ENCODE data around the gene GRIN2C.

GRIN2C gene

GRCh38 chr17:74890554-74890953 lies 30.9 kb upstream of the GRIN2C start:
- TF ChIP-seq EZH2phosphoT487 (IDR thresholded peaks at IDR 0.05; ENCODE audit: borderline replicate concordance): no peak
- Histone ChIP-seq H3K36me3 (ENCODE audit: insufficient read depth, low read length) (no peaks in the 10 kb centered on the region), H3K4me1 (ENCODE audit: insufficient read depth, low read length, poor library complexity, severe bottlenecking) (no peaks in the 10 kb centered on the region), H3K27me3 (ENCODE audit: insufficient read depth, low read length, poor library complexity, severe bottlenecking) (no peaks in the 10 kb centered on the region), H3K9me2 (replicated peaks; ENCODE audit: low read depth, low read length) (no peaks in the 10 kb centered on the region), H3F3A (ENCODE audit: low read depth) (no peaks in the 10 kb centered on the region), H3K9me3 (ENCODE audit: insufficient read depth, low read depth, low read length) (no peaks in the 10 kb centered on the region), H3K4me2 (ENCODE audit: low read depth, low read length, poor library complexity, severe bottlenecking) (no peak overlapping the region), H2AFZ (ENCODE audit: low read length) (no peak overlapping the region), H3K9ac (ENCODE audit: low read depth, low read length, poor library complexity, severe bottlenecking) (no peak overlapping the region), H4K20me1 (ENCODE audit: insufficient read depth, low read length, poor library complexity, severe bottlenecking) (no peaks in the 10 kb centered on the region), H3K4me3 (ENCODE audit: low read length, poor library complexity, severe bottlenecking) (no peak overlapping the region), H3K79me2 (ENCODE audit: insufficient read depth, low read length) (no peaks in the 10 kb centered on the region)

GRCh38 chr17:74888469-74888868 lies 28.8 kb upstream of the GRIN2C start:
- Histone ChIP-seq H3K4me2 (ENCODE audit: low read depth, low read length, poor library complexity, severe bottlenecking) (no peak overlapping the region), H3K4me1 (ENCODE audit: insufficient read depth, low read length, poor library complexity, severe bottlenecking) (no peaks in the 10 kb centered on the region), H3K9me3 (ENCODE audit: insufficient read depth, low read depth, low read length) (no peaks in the 10 kb centered on the region), H3K4me3 (ENCODE audit: low read length, poor library complexity, severe bottlenecking) (no peak overlapping the region), H3K9me2 (replicated peaks; ENCODE audit: low read depth, low read length) (no peaks in the 10 kb centered on the region), H2AFZ (ENCODE audit: low read length) (no peak overlapping the region), H3K36me3 (ENCODE audit: insufficient read depth, low read length) (no peaks in the 10 kb centered on the region), H4K20me1 (ENCODE audit: insufficient read depth, low read length, poor library complexity, severe bottlenecking) (no peaks in the 10 kb centered on the region), H3K27me3 (ENCODE audit: insufficient read depth, low read length, poor library complexity, severe bottlenecking) (no peaks in the 10 kb centered on the region), H3K9ac (ENCODE audit: low read depth, low read length, poor library complexity, severe bottlenecking) (no peak overlapping the region), H3F3A (ENCODE audit: low read depth) (no peaks in the 10 kb centered on the region), H3K79me2 (ENCODE audit: insufficient read depth, low read length) (no peaks in the 10 kb centered on the region)
- TF ChIP-seq CTCF (conservative IDR thresholded peaks at IDR 0.05; ENCODE audit: low read length): no peak
- TF ChIP-seq EZH2phosphoT487 (IDR thresholded peaks at IDR 0.05; ENCODE audit: borderline replicate concordance): no peak

GRCh38 chr17:74883241-74883745 lies 23.6 kb upstream of the GRIN2C start:
- no peak overlapping the region for H3K4me3 ChIP-seq (ENCODE audit: low read length, poor library complexity, severe bottlenecking)
- no peak overlapping the region for H2AFZ ChIP-seq (ENCODE audit: low read length)
- H3F3A ChIP-seq (ENCODE audit: low read depth): no peaks in the 10 kb centered on the region
- no peak overlapping the region for H3K4me2 ChIP-seq (ENCODE audit: low read depth, low read length, poor library complexity, severe bottlenecking)
- H3K36me3 ChIP-seq (ENCODE audit: insufficient read depth, low read length): no peaks in the 10 kb centered on the region
- H3K27me3 ChIP-seq (ENCODE audit: insufficient read depth, low read length, poor library complexity, severe bottlenecking): no peaks in the 10 kb centered on the region
- H3K4me1 ChIP-seq (ENCODE audit: insufficient read depth, low read length, poor library complexity, severe bottlenecking): no peaks in the 10 kb centered on the region
- H3K9me3 ChIP-seq (ENCODE audit: insufficient read depth, low read depth, low read length): no peaks in the 10 kb centered on the region
- H3K79me2 ChIP-seq (ENCODE audit: insufficient read depth, low read length): no peaks in the 10 kb centered on the region
- H3K9me2 ChIP-seq (replicated peaks; ENCODE audit: low read depth, low read length): no peaks in the 10 kb centered on the region
- no peaks in the 10 kb centered on the region for H4K20me1 ChIP-seq (ENCODE audit: insufficient read depth, low read length, poor library complexity, severe bottlenecking)
- no peak for TF ChIP-seq EZH2phosphoT487 (IDR thresholded peaks at IDR 0.05; ENCODE audit: borderline replicate concordance)
- no peak for TF ChIP-seq CTCF (conservative IDR thresholded peaks at IDR 0.05; ENCODE audit: low read length)
- H3K9ac ChIP-seq (ENCODE audit: low read depth, low read length, poor library complexity, severe bottlenecking): no peak overlapping the region

GRCh38 chr17:74882517-74883240 lies 23.0 kb upstream of the GRIN2C start:
- no peaks in the 10 kb centered on the region for H3K9me3 ChIP-seq (ENCODE audit: insufficient read depth, low read depth, low read length)
- no peaks in the 10 kb centered on the region for H4K20me1 ChIP-seq (ENCODE audit: insufficient read depth, low read length, poor library complexity, severe bottlenecking)
- no peaks in the 10 kb centered on the region for H3K36me3 ChIP-seq (ENCODE audit: insufficient read depth, low read length)
- H3K27me3 ChIP-seq (ENCODE audit: insufficient read depth, low read length, poor library complexity, severe bottlenecking): no peaks in the 10 kb centered on the region
- H3F3A ChIP-seq (ENCODE audit: low read depth): no peaks in the 10 kb centered on the region
- H3K4me2 ChIP-seq (ENCODE audit: low read depth, low read length, poor library complexity, severe bottlenecking): no peak overlapping the region
- no peak for TF ChIP-seq EZH2phosphoT487 (IDR thresholded peaks at IDR 0.05; ENCODE audit: borderline replicate concordance)
- TF ChIP-seq CTCF (conservative IDR thresholded peaks at IDR 0.05; ENCODE audit: low read length): no peak
- no peak overlapping the region for H3K4me3 ChIP-seq (ENCODE audit: low read length, poor library complexity, severe bottlenecking)
- no peak overlapping the region for H2AFZ ChIP-seq (ENCODE audit: low read length)
- no peaks in the 10 kb centered on the region for H3K9me2 ChIP-seq (replicated peaks; ENCODE audit: low read depth, low read length)
- no peak overlapping the region for H3K9ac ChIP-seq (ENCODE audit: low read depth, low read length, poor library complexity, severe bottlenecking)
- H3K4me1 ChIP-seq (ENCODE audit: insufficient read depth, low read length, poor library complexity, severe bottlenecking): no peaks in the 10 kb centered on the region
- H3K79me2 ChIP-seq (ENCODE audit: insufficient read depth, low read length): no peaks in the 10 kb centered on the region

Measured in Loucy (cell line).